Ectodermal cell (in vitro differentiated cells): ENCODE data around the gene C1orf159.

ENCODE experiments used
- H3K27ac ChIP-seq: 2 replicates; pipeline ENCODE4 v1.7.0; 2013; ENCODE audit warnings: mild to moderate bottlenecking, low read depth, low read length; ENCODE audit not compliant: insufficient read depth, poor library complexity, severe bottlenecking
- H3K27me3 ChIP-seq: 2 replicates; pipeline ENCODE4 v1.7.0; 2013; ENCODE audit warnings: mild to moderate bottlenecking, low read length; ENCODE audit not compliant: insufficient read depth, control insufficient read depth, poor library complexity, severe bottlenecking
- H3K36me3 ChIP-seq: one replicate; pipeline ENCODE4 v1.7.0; 2013; ENCODE audit warnings: low read length; ENCODE audit not compliant: control insufficient read depth, insufficient read depth
- H3K4me1 ChIP-seq: one replicate; pipeline ENCODE4 v1.7.0; 2013; ENCODE audit warnings: low read length; ENCODE audit not compliant: control insufficient read depth, insufficient read depth
- H3K4me3 ChIP-seq: 2 replicates; pipeline ENCODE4 v1.7.0; 2013; ENCODE audit warnings: low read depth, low read length, control low read depth; ENCODE audit not compliant: insufficient read depth
- H3K9me3 ChIP-seq: 2 replicates; pipeline ENCODE4 v1.7.0; 2013; ENCODE audit warnings: mild to moderate bottlenecking, low read length, moderate library complexity; ENCODE audit not compliant: control insufficient read depth
- WGBS, 2 experiments: methylation state at CpG; one replicate each; pipeline ENCODE4 v1.1.7; 2013; ENCODE audit warnings: missing lambda C conversion rate in 2 of 2; 5-methylcytosine and 5-hydroxymethylcytosine counted together

C1orf159 gene

GRCh38 chr1:1042835-1043234 is 73.1 kb downstream of the C1orf159 start:
- Histone ChIP-seq H3K27me3 (peaks cover 27% of the 10 kb centered on the region), H3K27ac (no peak overlapping the region), H3K4me1 (peaks cover 17% of the 10 kb centered on the region), H3K36me3 (peaks cover 3% of the 10 kb centered on the region), H3K9me3 (no peaks in the 10 kb centered on the region), H3K4me3 (no peak overlapping the region)
- WGBS, 2 experiments, result 92 to 97% methylated on average over 10 of the region's 10 CpGs

DNA sequence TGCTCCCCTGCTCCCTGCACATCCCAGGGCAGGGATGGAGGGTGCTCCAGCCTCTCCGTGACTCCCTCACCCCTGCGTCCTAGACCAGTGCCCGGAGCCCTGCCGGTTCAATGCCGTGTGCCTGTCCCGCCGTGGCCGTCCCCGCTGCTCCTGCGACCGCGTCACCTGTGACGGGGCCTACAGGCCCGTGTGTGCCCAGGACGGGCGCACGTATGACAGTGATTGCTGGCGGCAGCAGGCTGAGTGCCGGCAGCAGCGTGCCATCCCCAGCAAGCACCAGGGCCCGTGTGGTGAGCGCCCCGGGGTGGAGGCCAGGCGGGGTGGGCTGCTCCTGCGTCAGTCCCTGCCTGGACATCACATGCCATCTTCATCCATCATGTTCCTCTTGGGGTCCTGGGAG is 74.0 kb downstream of the C1orf159 start:
- no peaks in the 10 kb centered on the region for H3K9me3 ChIP-seq
- no peaks in the 10 kb centered on the region for H3K36me3 ChIP-seq
- H3K27me3 ChIP-seq, result peaks cover 35% of the 10 kb centered on the region
- WGBS, 2 experiments, result 95 to 96% methylated on average over 25 of the region's 25 CpGs
- H3K27ac ChIP-seq, result no peak overlapping the region
- peaks cover 20% of the 10 kb centered on the region for H3K4me1 ChIP-seq
- no peak overlapping the region for H3K4me3 ChIP-seq

GRCh38 chr1:1041092-1041523 is 74.8 kb downstream of the C1orf159 start:
- Histone ChIP-seq H3K4me3 (no peak overlapping the region), H3K36me3 (peaks cover 3% of the 10 kb centered on the region), H3K9me3 (no peaks in the 10 kb centered on the region), H3K27me3 (peaks cover 40% of the 10 kb centered on the region), H3K4me1 (peaks cover 20% of the 10 kb centered on the region), H3K27ac (no peak overlapping the region)
- WGBS, 2 experiments, result 42 to 45% methylated on average over 60 of the region's 60 CpGs

DNA sequence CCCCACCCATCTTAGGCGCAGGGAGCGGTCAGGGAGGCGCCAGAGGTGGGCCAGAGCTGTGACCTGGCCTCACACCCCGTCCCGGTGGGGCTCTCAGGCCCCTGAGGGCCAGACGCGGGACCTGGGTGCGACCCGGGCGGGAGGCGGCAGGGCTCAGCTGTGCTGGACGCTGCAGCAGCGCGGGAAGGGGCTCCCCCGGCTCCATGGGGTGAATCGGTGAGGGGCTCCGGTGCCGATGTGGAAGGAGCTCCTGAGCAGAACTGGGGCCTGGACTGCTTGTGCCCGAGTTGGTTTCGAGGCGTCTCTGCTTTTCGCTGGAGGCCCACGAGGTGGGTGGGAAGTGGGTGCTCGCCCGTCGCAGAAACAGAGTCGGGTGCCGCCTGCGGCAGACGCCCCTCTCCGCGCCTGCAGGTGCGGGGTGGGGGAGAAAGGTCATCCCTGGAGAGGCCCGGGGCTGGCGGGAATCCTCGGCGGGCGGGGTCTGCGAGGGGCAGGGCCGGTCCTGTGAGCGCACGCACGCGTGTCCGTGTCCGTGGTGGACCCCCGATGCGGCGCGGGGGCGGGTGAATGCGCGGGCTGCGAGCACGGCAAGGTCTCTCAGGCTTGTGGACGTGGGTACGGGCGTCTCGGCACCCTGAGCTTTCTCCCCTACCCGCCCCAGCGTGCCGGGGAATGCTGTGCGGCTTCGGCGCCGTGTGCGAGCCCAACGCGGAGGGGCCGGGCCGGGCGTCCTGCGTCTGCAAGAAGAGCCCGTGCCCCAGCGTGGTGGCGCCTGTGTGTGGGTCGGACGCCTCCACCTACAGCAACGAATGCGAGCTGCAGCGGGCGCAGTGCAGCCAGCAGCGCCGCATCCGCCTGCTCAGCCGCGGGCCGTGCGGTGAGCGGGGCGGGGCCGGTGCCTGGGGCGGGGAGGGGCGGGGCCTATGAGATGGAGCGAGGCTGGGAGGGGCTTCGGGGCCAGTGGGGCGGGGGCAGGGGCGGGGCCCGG is 75.6 kb downstream of the C1orf159 start:
- Histone ChIP-seq H3K36me3 (peaks cover 3% of the 10 kb centered on the region), H3K4me3 (peak overlapping the region; percentile 32), H3K4me1 (peaks cover 20% of the 10 kb centered on the region), H3K9me3 (no peaks in the 10 kb centered on the region), H3K27ac (no peak overlapping the region), H3K27me3 (peaks cover 40% of the 10 kb centered on the region)
- WGBS, 2 experiments, result 6% methylated on average over 94 to 97 of the region's 99 CpGs

DNA sequence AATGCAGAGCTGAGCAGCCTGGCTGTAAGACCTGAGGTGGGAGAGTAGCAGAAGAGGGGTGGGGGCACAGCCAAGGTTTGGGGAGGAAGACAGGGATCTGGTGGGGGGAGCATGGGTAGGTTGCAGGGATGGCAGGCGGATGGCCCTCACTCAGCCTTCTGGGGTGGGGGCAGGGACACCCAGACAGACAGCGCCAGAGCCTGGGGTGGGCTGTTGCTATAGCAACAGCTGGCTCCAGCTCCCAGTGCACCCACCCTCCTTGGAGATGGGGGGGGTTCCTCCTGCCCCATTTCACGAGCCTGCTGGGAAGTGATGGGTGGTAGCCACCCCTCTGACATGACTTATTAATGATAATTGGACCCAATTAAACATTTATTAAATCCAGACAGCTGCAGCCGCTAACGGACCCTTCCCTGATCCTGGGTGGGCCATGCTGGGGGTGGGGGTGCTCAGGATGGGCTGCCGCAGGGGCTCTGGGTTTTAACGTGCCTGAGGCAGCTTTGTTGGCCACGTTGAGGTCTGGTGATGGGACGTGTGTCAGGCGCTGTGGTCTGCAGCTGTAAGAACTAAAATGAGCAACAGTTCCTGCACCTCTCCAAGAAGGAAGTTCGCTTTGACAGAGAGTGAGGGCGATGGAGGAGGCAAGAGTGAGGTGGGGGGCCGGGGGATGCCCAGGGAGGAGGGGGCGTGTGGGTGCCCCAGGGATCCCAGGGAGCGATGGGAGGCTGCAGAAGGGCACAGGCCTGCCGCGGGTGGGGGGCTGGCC is 76.6 kb downstream of the C1orf159 start:
- Histone ChIP-seq H3K36me3 (peaks cover 3% of the 10 kb centered on the region), H3K4me1 (peaks cover 24% of the 10 kb centered on the region)

DNA sequence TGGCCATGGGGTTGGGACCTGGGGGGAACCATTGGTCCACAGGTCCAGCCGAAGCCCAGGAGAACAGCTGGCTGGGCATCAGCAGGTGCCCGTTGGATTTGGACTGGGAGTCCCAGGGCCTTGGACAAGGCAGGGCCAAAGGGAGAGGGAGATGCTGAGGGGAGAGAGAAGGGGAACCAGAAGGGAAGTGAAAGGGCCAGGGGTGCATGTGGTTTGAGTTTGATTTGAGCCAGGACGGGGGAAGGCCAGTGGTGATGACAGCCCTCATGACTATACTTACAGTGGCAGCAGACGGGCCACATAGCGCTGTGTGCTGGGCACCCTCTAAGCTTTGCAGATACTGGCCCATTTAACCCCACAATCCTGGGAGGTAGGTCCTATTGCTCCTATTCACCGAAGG is 77.2 kb downstream of the C1orf159 start:
- Histone ChIP-seq H3K36me3 (peaks cover 3% of the 10 kb centered on the region), H3K9me3 (no peaks in the 10 kb centered on the region), H3K27ac (no peak overlapping the region), H3K27me3 (peaks cover 52% of the 10 kb centered on the region), H3K4me1 (peaks cover 28% of the 10 kb centered on the region), H3K4me3 (no peak overlapping the region)
- WGBS, 2 experiments, result 89 to 90% methylated on average over 6 of the region's 6 CpGs

More for the DNA sequence above, 76.6 kb downstream of the C1orf159 start:
- H3K4me3 ChIP-seq, result no peak overlapping the region
- H3K9me3 ChIP-seq, result no peaks in the 10 kb centered on the region
- peaks cover 46% of the 10 kb centered on the region for H3K27me3 ChIP-seq
- H3K27ac ChIP-seq, result no peak overlapping the region
- WGBS, 2 experiments, result 53 to 57% methylated on average over 16 to 17 of the region's 17 CpGs

- H3K27me3 ChIP-seq, result peaks cover 53% of the 10 kb centered on the region
- H3K36me3 ChIP-seq, result peaks cover 3% of the 10 kb centered on the region
- H3K4me3 ChIP-seq, result no peak overlapping the region
- H3K9me3 ChIP-seq, result no peaks in the 10 kb centered on the region
- no peak overlapping the region for H3K27ac ChIP-seq
- 88 to 90% methylated on average over 30 of the region's 30 CpGs for WGBS, 2 experiments
- H3K4me1 ChIP-seq, result peaks cover 28% of the 10 kb centered on the region
These were observed 78.2 kb downstream of the C1orf159 start for GRCh38 chr1:1037366-1038327.

DNA sequence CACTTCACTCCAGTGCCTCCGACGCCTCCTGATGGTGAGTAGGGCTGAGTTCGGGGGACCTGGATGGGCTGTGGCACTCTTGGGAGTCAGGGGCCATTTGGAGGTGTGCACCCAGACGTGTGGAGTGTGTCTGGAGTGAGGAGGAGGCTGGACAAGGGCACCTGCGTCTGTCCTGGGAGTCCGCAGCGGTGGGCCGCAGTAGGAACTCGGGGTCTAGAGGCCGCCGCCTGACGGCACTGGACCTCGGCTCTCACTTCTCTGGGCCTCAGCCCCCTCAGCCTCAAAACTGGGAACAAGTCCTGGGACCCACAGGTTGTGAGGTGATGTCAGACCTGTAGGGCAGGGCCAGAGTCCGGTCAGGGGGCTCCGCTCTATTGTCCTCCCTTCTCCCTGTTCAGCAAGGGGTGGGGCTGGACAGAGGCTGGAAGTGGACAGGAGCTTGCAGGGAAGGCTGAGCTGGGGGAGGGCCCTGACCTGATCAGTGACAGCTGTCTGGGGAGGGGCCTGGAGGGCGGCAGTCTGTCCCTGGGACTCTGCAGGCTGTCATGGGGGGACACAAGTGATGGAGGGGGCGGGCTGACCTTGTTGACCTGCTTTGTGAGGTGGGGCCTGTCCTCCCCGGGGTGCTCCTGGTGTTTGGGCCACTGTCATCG is 80.5 kb downstream of the C1orf159 start:
- Histone ChIP-seq H3K9me3 (no peaks in the 10 kb centered on the region), H3K27me3 (peaks cover 52% of the 10 kb centered on the region), H3K4me3 (no peak overlapping the region), H3K27ac (no peak overlapping the region), H3K4me1 (peaks cover 40% of the 10 kb centered on the region), H3K36me3 (peaks cover 3% of the 10 kb centered on the region)
- 90 to 94% methylated on average over 19 of the region's 19 CpGs for WGBS, 2 experiments

DNA sequence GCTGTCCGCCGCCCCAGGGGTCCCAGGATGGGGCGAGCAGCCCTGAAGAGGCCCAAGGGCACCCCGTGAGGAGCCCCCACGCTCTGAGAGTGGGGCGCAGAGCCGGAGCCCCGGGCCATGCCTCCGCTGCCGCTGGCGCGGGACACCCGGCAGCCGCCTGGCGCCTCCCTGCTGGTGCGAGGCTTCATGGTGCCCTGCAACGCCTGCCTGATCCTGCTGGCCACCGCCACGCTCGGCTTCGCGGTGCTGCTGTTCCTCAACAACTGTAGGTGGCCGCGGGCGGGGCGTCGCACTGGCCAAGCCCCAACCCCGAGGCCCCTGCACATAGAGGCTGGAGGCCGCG is 81.5 kb downstream of the C1orf159 start:
- peak overlapping the region; percentile 44 for H3K4me3 ChIP-seq
- no peak overlapping the region for H3K27ac ChIP-seq
- peaks cover 42% of the 10 kb centered on the region for H3K27me3 ChIP-seq

More for the DNA sequence above, 81.5 kb downstream of the C1orf159 start:
- Histone ChIP-seq H3K4me1 (peaks cover 30% of the 10 kb centered on the region), H3K9me3 (no peaks in the 10 kb centered on the region), H3K36me3 (peaks cover 3% of the 10 kb centered on the region)
- WGBS, 2 experiments, result 45 to 53% methylated on average over 30 of the region's 30 CpGs
